GM23248 (cell line): ENCODE results near the gene ZNF184. TPM values are rescaled to one million over a fixed set of nuclear protein-coding genes. Genes with fewer than 3 reads are reported as not detected.
A peak's percentile ranks its signal among the peaks of the same experiment; 100 is the strongest.

Experiments used
- DNase-seq: peaks from one replicate; pipeline ENCODE4 v3.0.0-alpha.2; 2015
- H2AFZ ChIP-seq: fragments of 200-600 bp; sonication (generic); 2 replicates; pipeline ENCODE4 v1.6.1; 2016; ENCODE audit warnings: antibody characterized with exemption
- H3F3A ChIP-seq: fragments of 200-600 bp; sonication (generic); 2 replicates; pipeline ENCODE4 v1.6.1; 2016; ENCODE audit warnings: mild to moderate bottlenecking, antibody characterized with exemption, mixed run types; ENCODE audit not compliant: insufficient read depth
- H3K27ac ChIP-seq: fragments of 200-600 bp; sonication (generic); 2 replicates; pipeline ENCODE4 v1.5.1; 2016; ENCODE audit warnings: mild to moderate bottlenecking
- H3K27me3 ChIP-seq: fragments of 200-600 bp; sonication (generic); replicated peaks from 2 replicates; pipeline ENCODE4 v1.6.1; 2016; ENCODE audit warnings: mild to moderate bottlenecking; ENCODE audit not compliant: insufficient read depth
- H3K36me3 ChIP-seq: fragments of 200-600 bp; sonication (generic); 2 replicates; pipeline ENCODE4 v1.6.1; 2016; ENCODE audit warnings: low read depth, mild to moderate bottlenecking
- H3K4me1 ChIP-seq: fragments of 200-600 bp; sonication (generic); 2 replicates; pipeline ENCODE4 v1.6.1; 2016; ENCODE audit warnings: mild to moderate bottlenecking; ENCODE audit not compliant: insufficient read depth
- H3K4me2 ChIP-seq: fragments of 200-600 bp; sonication (generic); one replicate; pipeline ENCODE4 v1.6.1; 2016; ENCODE audit warnings: mild to moderate bottlenecking; ENCODE audit not compliant: unreplicated experiment
- H3K4me3 ChIP-seq: fragments of 200-600 bp; sonication (generic); 2 replicates; pipeline ENCODE4 v1.5.1; 2016; ENCODE audit warnings: mild to moderate bottlenecking
- H3K79me2 ChIP-seq: fragments of 200-600 bp; sonication (generic); 2 replicates; pipeline ENCODE4 v1.6.1; 2016; ENCODE audit warnings: mild to moderate bottlenecking; ENCODE audit not compliant: insufficient read depth
- H3K9ac ChIP-seq: fragments of 200-600 bp; sonication (generic); 2 replicates; pipeline ENCODE4 v1.6.1; 2016; ENCODE audit warnings: mild to moderate bottlenecking
- H3K9me2 ChIP-seq: fragments of 200-600 bp; sonication (generic); 2 replicates; pipeline ENCODE4 v1.6.1; 2016; ENCODE audit warnings: mixed run types, mild to moderate bottlenecking, moderate library complexity; ENCODE audit not compliant: insufficient read depth
- H3K9me3 ChIP-seq: fragments of 200-600 bp; sonication (generic); one replicate; pipeline ENCODE4 v1.6.1; 2017; ENCODE audit warnings: low read depth
- H4K20me1 ChIP-seq: fragments of 200-600 bp; sonication (generic); 2 replicates; pipeline ENCODE4 v1.6.0; 2016; ENCODE audit not compliant: insufficient read depth
- EZH2 ChIP-seq: fragments of 200-600 bp; sonication (generic); IDR thresholded peaks from 2 replicates; pipeline ENCODE4 v1.6.1; 2018; ENCODE audit warnings: antibody characterized with exemption, mild to moderate bottlenecking; ENCODE audit not compliant: insufficient read depth, poor library complexity, severe bottlenecking
- EZH2phosphoT487 ChIP-seq: fragments of 200-600 bp; sonication (generic); IDR thresholded peaks from 2 replicates; pipeline ENCODE4 v1.6.1; 2018; ENCODE audit warnings: antibody characterized with exemption, moderate library complexity, mild to moderate bottlenecking, low read depth; ENCODE audit not compliant: insufficient read depth
- WGBS, 2 experiments: methylation state at CpG; one replicate each; pipeline ENCODE4 v1.1.6; 2015 to 2017; ENCODE audit warnings: low lambda C conversion rate in 2 of 2, low coverage in 1 of 2; ENCODE audit errors: missing lambda C conversion rate in 2 of 2; 5-methylcytosine and 5-hydroxymethylcytosine counted together
- in situ Hi-C: fragments of 300-500 bp; cut with MboI; formaldehyde crosslinking; loops from 2 replicates; pipeline ENCODE4 v1.15.0; 2020
- polyA plus RNA-seq: library from polyadenylated mRNA; unstranded; fragments of >200 nt; fragmentation: Nextera tagmentation; extraction: Ambion mirVana; gene quantifications from 2 replicates; pipeline ENCODE4 v1.2.1, GENCODE V29; 2016
- total RNA-seq: library from RNA; depleted of rRNA; stranded (reverse); fragments of >200 nt; shearing (Covaris generic); gene quantifications from 2 replicates; pipeline ENCODE4 v1.2.3, GENCODE V29; 2014

Gene ZNF184
- total and polyA plus RNA-seq, 2 experiments from 2014 or later = 3.2 to 3.8 TPM

DNA sequence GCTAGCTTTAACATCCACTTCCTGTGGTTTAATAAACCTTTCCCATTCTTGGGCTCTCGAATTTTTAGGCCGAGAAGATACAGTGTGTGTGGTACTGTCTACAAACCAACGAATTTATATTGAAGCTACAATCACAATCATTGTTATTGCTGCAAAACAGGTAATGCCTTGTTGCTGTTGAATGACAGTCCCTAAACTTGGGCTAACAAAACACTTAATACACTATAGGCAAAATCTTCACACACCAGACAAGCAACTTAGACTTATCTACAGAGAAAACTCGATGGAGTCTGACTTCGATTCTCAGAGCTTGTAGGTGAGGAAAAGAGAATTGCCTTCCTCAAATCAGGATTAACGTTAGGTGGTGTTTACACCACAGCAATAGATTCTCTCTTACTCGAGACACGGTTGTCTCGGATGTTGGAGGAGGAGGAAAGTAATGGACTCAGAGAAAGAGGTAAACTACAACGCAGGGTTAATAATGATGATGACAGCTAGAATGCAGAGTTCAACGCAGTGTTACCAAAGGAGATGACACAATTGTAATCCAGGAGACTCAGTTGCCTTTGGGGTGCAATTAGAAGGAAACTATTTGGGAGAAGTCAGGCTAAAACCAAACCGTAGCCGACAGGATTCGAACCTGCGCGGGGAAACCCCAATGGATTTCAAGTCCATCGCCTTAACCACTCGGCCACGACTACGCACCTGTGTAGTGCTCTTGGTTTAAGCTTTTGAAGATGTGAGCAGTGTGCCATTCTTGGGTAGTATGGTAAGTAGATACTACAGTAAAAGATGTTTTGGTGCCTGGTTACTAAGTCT, 32.5 kb upstream of the ZNF184 start:
- H2AFZ ChIP-seq = no peak overlapping the region
- no peak overlapping the region for H3K9ac ChIP-seq
- no peaks in the 10 kb centered on the region for H4K20me1 ChIP-seq
- H3K27me3 ChIP-seq = 0 out of 2 replicates have a peak, but pooled peaks cover 5% of the 10 kb centered on the region
- no peaks in the 10 kb centered on the region for H3K9me2 ChIP-seq
- DNase-seq = peak; percentile 46
- no peaks in the 10 kb centered on the region for H3K79me2 ChIP-seq
- H3K4me3 ChIP-seq = no peak overlapping the region
- WGBS, 2 experiments = 15 to 20% methylated on average over 20 of the region's 20 CpGs
- no peaks in the 10 kb centered on the region for H3K36me3 ChIP-seq
- H3K27ac ChIP-seq = no peak overlapping the region
- H3F3A ChIP-seq = peaks cover 40% of the 10 kb centered on the region
- TF ChIP-seq EZH2phosphoT487 (no peak), EZH2 (no peak)
- in situ Hi-C loops = no loop called here
- H3K9me3 ChIP-seq = no peaks in the 10 kb centered on the region
- H3K4me2 ChIP-seq = no peak overlapping the region
- H3K4me1 ChIP-seq = peaks cover 8% of the 10 kb centered on the region; the same call in 1 of the 2 replicates

GRCh38 chr6:27503436-27504030, 30.6 kb upstream of the ZNF184 start:
- Histone ChIP-seq H3K4me3 (peak overlapping the region; percentile 85), H2AFZ (peak overlapping the region; percentile 79), H3K9me3 (no peaks in the 10 kb centered on the region), H3K4me1 (peaks cover 8% of the 10 kb centered on the region; the same call in 1 of the 2 replicates), H3F3A (peaks cover 40% of the 10 kb centered on the region), H4K20me1 (no peaks in the 10 kb centered on the region), H3K9me2 (no peaks in the 10 kb centered on the region), H3K4me2 (peak overlapping the region; percentile 95), H3K27me3 (0 out of 2 replicates have a peak, but pooled peaks cover 5% of the 10 kb centered on the region), H3K9ac (peak overlapping the region; percentile 52), H3K27ac (peak overlapping the region; percentile 31), H3K79me2 (no peaks in the 10 kb centered on the region), H3K36me3 (no peaks in the 10 kb centered on the region)
- peak; percentile 68 for DNase-seq
- in situ Hi-C loops = no loop called here
- WGBS, 2 experiments = 0 to 2% methylated on average over 21 of the region's 21 CpGs
- TF ChIP-seq EZH2phosphoT487 (no peak), EZH2 (no peak)

DNA sequence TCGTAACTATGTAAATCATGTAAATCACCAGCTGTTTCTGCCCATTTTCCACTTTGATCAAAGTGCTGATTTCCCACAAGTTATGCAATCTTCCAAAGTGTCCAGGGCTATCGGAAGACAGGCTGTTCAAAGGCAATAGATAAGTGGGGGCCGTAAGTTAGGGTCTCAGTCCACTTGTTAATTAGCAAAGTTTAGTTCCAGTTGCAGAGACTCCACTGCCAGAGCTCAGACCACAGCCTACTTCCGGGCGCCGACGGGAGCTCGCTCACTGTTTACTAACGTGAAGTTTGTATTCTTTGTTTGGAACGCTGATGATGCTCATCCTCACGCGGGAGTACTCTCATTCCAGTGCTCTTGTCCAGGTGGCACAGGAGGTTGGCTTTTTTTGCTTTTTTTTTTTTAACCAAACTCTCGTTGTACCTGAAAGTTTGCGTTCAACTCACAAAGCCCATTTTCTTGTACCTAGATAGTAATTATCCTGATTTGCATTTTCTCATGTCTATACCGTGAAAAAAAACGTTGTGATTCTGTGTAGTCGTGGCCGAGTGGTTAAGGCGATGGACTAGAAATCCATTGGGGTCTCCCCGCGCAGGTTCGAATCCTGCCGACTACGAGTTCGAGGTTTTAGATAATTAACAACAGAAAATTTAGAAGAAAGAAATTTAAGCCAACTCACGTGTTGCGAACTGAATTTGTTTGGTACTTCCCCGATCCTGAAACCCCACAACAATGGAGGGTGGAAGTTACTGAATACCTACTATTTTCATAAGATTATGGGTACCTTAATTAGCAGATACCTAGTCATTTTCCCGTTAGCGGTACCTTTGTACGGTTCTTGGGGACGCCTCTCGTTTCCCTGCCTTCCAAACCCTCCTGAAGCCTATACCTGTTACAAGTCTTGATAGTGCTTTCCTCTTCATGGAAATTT, 29.9 kb upstream of the ZNF184 start:
- peaks cover 8% of the 10 kb centered on the region; the same call in 1 of the 2 replicates for H3K4me1 ChIP-seq
- in situ Hi-C loops = no loop called here
- 0 out of 2 replicates have a peak, but pooled peaks cover 5% of the 10 kb centered on the region for H3K27me3 ChIP-seq
- peak overlapping the region; percentile 79 for H2AFZ ChIP-seq
- WGBS, 2 experiments = 1% methylated on average over 33 of the region's 33 CpGs
- H3K9me2 ChIP-seq = no peaks in the 10 kb centered on the region
- DNase-seq = peak; percentile 68
- peak overlapping the region; percentile 95 for H3K4me2 ChIP-seq
- H4K20me1 ChIP-seq = no peaks in the 10 kb centered on the region
- peak overlapping the region; percentile 85 for H3K4me3 ChIP-seq
- H3K9me3 ChIP-seq = no peaks in the 10 kb centered on the region
- H3K9ac ChIP-seq = peak overlapping the region; percentile 52
- no peaks in the 10 kb centered on the region for H3K36me3 ChIP-seq
- H3F3A ChIP-seq = peaks cover 40% of the 10 kb centered on the region
- no peaks in the 10 kb centered on the region for H3K79me2 ChIP-seq
- H3K27ac ChIP-seq = peak overlapping the region; percentile 31
- TF ChIP-seq EZH2 = no peak
- TF ChIP-seq EZH2phosphoT487 = no peak

DNA sequence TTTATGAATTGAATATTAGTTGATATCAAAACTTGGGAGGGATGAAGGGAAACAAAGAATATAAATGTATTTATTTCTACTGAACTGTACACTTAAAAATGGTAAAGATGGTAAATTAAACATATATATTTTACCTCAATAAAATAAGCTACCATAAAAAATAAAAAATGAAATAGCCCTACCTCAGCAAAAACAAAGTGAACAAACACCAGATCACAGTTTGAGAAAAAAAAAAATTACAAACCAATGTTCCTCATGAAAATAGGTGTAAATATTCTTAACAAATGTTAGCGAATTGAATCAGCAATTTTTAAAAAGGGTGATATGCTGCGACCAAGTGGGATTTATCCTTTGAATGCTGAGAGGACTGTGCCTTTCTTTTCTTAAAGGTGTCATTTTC, 28.3 kb upstream of the ZNF184 start:
- TF ChIP-seq EZH2phosphoT487 (no peak), EZH2 (no peak)
- Histone ChIP-seq H3K9me2 (no peaks in the 10 kb centered on the region), H3K36me3 (no peaks in the 10 kb centered on the region), H3K9ac (no peak overlapping the region), H3K27ac (no peak overlapping the region), H2AFZ (no peak overlapping the region), H3K4me2 (no peak overlapping the region), H4K20me1 (no peaks in the 10 kb centered on the region), H3F3A (peaks cover 41% of the 10 kb centered on the region), H3K9me3 (no peaks in the 10 kb centered on the region), H3K27me3 (0 out of 2 replicates have a peak, but pooled peaks cover 5% of the 10 kb centered on the region), H3K4me1 (peaks cover 8% of the 10 kb centered on the region; the same call in 1 of the 2 replicates), H3K79me2 (no peaks in the 10 kb centered on the region), H3K4me3 (no peak overlapping the region)
- WGBS, 2 experiments = 61 to 71% methylated on average over 2 of the region's 2 CpGs
- in situ Hi-C loops = no loop called here
- DNase-seq = no peak
